Stimulated activated naive CD4-positive, alpha-beta T cell (primary cell): Measurements from ENCODE around the gene ANKRD55.
A peak's percentile ranks its signal among the peaks of the same experiment; 100 is the strongest.
"Not testable (repeated sequence)": the region's sequence is repeated elsewhere in the genome, so short reads cannot be mapped to it uniquely, and the experiment has no call there.

Experiments used
- DNase-seq, 6 experiments: peaks; one replicate each; lab custom pipeline; 2025; lab: John Stamatoyannopoulos, UW

ANKRD55 gene

DNA sequence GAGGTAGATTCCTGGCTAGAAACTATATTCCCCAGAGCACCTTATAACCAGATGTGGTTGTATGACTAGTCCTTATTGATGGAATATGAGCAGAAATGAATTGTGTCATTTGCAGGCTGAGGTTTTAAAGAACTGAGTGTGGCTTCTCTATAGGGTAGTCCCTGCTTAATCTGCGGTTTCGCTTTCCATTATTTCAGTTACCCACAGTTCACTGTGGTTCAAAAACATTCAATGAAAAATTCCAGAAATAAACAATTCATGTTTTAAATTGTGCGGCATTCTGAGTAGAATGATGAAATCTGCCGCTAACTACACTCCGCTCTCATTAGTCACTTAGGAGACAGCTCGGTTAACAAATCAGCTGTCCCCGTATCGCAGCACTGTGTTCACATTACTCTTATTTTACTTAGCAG lies 65.1 kb downstream of the ANKRD55 start:
- no peak for DNase-seq

DNA sequence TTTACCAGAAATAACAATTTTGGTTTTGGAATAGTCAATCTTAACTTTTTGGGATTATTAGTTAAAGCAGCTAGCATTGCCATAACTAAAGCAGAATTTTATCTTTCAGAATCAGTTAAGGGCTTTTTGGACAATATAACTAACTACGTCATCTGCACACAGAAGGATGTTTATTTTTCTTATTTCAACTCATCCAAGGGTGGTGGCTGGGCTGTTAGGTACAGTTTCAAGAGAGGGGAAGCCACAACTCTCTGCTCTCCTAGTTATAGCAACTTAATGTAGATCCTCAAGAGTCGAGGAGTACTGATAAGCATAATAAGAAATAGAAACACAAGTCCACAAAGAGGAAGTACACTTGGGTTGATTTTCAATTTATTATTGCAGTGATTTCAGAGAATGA lies 65.6 kb downstream of the ANKRD55 start:
- peak in 1 of 6 experiments; percentile 8 for DNase-seq

- DNase-seq: no peak
Measured at GRCh38 chr5:56166671-56167385, 66.3 kb downstream of the ANKRD55 start.

DNA sequence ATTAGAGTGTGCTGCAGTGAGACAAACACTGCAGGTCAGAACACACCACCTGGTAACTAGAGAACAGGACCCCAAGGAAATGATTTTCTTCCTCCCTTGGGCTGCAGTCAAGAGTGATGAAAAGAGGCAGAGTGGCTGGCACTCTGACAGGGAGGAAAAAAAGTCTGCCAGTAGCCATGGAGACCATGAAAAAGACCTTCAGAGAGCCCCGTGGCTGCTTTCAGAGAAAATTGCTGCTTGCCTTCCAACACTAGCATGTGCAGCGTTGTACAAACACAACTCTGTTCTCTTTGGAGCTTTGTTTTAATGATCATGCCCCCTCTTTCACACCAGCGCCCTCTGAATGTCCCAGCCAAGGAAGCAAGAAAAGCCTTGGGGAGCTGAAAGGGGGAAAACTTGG lies 68.8 kb downstream of the ANKRD55 start:
- no peak for DNase-seq

DNA sequence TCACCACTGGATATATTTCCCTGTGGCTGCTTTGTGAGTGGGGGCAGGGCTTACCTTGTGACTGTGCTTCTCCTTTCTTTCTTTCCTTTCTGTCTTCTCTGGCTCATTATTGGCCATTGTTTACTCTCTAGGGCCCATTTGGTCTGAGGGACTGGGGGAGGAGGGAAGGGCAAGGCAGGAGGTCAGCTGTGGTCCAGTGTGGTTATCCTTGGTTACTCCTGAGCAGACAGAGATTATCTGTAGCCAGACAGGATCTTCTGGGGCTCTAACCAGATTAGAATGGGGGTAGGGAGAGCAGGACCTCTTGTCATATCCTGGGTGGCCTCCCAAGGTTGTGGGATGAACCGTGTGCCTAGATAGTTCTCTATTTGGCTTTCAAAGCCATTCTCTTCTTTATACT lies 71.2 kb downstream of the ANKRD55 start:
- DNase-seq: no peak

DNA sequence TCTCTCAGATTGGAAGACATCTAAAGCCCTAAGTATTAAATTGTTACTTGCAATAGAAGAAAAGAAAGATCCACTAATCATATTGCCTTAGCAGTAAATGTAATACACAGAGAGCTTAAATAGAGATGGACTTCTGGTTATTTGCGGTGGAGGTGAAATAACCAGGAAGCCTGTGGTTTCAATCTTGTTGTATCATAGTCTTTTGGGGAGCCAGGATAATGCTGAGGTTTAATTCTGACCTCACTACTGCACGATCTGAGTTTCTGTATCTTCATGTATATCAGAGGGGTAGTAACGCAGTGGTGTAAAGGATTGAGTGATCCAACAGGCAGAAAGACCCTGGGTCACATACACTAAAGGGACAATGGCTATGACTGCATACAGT lies 71.7 kb downstream of the ANKRD55 start:
- no peak for DNase-seq

DNA sequence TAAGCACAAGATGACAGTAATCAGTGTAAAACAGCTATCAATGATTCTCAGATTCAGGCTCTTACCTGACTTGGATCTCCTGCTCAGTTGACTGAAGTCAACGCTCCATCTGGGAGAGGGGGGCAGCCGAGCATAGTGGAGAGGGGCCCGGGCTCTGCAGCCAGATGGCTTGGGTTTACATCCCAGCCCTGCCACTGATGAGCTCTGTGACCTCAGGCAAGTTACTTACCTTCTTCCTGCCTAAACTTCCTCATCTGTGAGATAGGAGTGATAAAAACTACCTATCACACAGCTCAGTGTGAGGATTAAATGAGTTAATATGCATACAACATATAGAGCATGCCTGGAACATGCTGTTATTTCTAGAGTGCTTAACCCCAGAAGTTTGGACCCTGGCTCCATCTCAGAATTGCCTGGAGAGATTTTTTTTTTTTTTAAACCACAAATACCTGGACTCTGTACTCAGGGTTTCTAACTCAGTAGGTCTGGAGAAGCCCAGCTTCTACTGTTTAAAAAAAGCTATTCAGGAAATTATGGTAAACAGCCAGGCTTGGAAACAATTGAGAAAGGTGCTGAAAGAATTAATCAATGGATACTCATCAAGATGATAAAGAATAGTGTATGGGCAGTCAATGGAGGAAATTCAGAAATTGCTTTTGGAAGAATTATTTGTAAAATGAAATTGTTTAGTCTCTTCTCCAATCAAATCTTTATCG lies 72.2 kb downstream of the ANKRD55 start:
- DNase-seq: peak in 1 of 6 experiments; percentile 11

- no peak for DNase-seq
Measured at GRCh38 chr5:56159521-56159947, 73.6 kb downstream of the ANKRD55 start.

GRCh38 chr5:56158331-56158960 lies 74.7 kb downstream of the ANKRD55 start:
- peak in 2 of 6 experiments; percentile 17 to 19 for DNase-seq

GRCh38 chr5:56157191-56157621 lies 75.9 kb downstream of the ANKRD55 start:
- DNase-seq: peak in 1 of 6 experiments; percentile 34

- peak in 5 of 6 experiments; percentile 19 to 24 (median 22) for DNase-seq
Measured at GRCh38 chr5:56156585-56157190, 76.4 kb downstream of the ANKRD55 start.

DNA sequence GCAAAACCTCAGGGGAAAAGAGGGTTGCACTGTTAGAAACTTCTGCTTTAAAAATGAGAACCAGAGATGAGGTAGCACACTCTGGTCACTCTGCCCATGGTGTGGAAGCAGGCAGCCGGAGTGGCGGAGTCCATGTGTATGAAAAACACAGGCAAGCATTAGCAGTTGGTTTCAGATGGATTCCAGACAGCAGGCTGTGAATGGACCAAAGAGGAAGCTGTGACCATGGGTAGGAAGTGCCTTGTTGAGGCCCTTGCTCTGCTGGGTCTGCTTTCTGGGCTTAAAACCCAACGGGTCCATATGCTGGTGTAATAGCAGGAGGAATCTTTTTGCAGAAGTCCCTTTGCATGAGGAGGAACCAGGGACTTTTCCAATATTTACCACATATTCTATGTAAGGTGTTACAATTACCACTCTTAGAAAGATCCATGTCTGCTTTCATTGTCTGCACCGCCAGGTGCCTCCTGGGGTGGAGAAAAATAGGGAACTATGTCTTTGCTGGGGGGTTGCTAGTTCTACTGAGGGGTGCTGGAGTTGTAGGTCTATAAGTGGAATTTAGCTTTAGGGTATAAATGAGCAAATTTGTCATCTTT lies 77.0 kb downstream of the ANKRD55 start:
- DNase-seq: no peak

DNA sequence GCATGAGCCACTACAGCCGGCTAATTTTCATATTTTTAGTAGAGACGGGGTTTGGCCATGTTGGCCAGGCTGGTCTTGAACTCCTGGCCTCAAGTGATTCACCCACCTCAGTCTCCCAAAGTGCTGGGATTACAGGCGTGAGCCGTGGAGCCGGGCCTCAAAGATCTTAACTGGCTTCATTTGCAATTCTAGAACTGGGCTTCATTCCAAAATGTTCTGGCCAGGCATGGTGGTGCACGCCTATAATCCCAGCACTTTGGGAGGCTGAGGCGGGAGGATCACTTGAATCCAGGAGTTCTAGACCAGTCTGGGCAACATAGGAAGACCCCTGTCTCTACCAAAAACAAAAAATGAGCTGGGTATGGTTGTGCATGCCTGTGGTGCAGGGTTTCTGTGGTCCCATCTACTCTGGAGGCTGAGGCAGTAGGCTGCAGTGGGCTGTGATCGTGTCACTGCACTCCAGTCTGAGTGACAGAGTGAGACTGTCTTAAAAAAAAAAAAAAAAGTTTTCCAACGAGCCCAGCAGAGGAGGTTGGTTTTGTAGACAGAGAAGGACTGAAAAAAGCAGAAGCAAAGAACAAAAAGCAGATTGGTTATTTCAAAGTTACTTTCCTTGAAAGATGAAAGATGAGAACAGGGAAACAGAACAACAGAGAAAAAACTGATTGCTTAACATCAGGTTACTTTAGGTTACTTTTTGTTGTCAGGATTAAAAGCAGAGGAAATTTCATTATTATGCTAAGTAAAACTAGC lies 78.2 kb downstream of the ANKRD55 start:
- peak; percentile 21 to 66 (median 54) for DNase-seq

GRCh38 chr5:56152437-56152836 lies 80.7 kb downstream of the ANKRD55 start:
- peak in 2 of 6 experiments; percentile 41 to 46 for DNase-seq

DNA sequence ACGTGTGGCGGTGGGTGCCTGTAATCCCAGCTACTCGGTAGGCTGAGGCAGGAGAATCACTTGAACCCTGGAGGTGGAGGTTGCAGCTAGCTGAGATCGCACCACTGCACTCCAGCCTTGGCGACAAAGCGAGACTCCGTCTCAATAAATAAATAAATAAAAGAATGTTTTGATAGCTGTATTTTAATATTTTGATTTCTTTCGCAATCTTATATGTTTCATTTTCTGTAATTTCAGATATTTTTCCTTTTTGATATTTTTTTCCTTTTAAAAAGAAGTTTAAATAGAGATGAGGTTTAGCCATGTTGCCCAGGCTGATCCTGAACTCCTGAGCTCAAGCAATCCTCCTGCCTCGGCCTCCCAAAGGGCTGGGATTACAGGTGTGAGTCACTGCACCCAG lies 82.4 kb downstream of the ANKRD55 start:
- not testable (repeated sequence) for DNase-seq

DNA sequence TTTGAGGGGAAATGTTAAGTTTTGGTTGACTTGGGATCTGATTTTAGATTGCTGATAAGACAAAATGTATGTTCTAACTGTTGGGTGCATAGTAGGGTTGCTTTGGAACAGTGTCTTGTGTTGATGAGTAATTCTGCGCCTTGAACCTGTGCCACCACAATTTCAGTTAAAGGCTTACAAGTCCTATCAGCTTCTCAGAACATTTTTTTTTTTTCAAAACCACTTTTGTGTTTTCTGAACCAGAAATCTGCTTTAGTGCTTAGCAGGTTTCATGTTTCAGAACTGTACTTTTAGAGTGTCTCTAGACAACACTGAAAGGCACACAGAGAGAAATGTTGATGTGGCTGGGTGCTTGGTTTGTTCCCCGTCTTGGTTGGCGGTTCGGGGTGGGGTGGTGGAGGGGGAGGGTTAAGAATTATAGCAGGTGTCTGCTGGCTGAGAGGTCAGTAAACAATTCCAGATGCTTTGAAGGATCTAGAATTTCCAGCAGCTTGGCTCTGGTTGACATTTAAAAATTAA lies 84.6 kb downstream of the ANKRD55 start:
- DNase-seq: peak; percentile 32 to 73 (median 58)

- no peak for DNase-seq
Measured at GRCh38 chr5:56147659-56148230, 85.4 kb downstream of the ANKRD55 start.

- no peak for DNase-seq
Measured at GRCh38 chr5:56147106-56147505, 86.0 kb downstream of the ANKRD55 start.

- DNase-seq: no peak
Measured at GRCh38 chr5:56146674-56147073, 86.5 kb downstream of the ANKRD55 start.

GRCh38 chr5:56145511-56145910 lies 87.6 kb downstream of the ANKRD55 start:
- DNase-seq: no peak

GRCh38 chr5:56145106-56145505 lies 88.0 kb downstream of the ANKRD55 start:
- no peak for DNase-seq
